HepG2 (cell line): Measurements from ENCODE around the gene FBXW2. TPM values are rescaled to one million over a fixed set of nuclear protein-coding genes. Genes with fewer than 3 reads are reported as not detected.

ENCODE experiments used
- BRF2 ChIP-seq: sonication (generic); formaldehyde crosslinking; IDR thresholded peaks from 2 replicates; pipeline ENCODE4 v1.8.1; 2022; ENCODE audit warnings: mild to moderate bottlenecking, missing genetic modification reagents
- HMGA1 ChIP-seq: sonication (generic); formaldehyde crosslinking; conservative IDR thresholded peaks from 2 replicates; pipeline ENCODE4 v1.4.0; 2020; ENCODE audit warnings: missing genetic modification reagents
- KDM4B ChIP-seq: sonication (generic); formaldehyde crosslinking; IDR thresholded peaks from 2 replicates; pipeline ENCODE4 v1.4.0; 2020; ENCODE audit warnings: missing genetic modification reagents
- MAF1 ChIP-seq: sonication (generic); formaldehyde crosslinking; IDR thresholded peaks from 2 replicates; pipeline ENCODE4 v1.5.0; 2020; ENCODE audit warnings: missing genetic modification reagents, borderline replicate concordance
- NAIF1 ChIP-seq: sonication (generic); formaldehyde crosslinking; IDR thresholded peaks from 2 replicates; pipeline ENCODE4 v1.5.0; 2020; ENCODE audit warnings: mild to moderate bottlenecking, missing genetic modification reagents, borderline replicate concordance
- NKX3-1 ChIP-seq: sonication (generic); formaldehyde crosslinking; IDR thresholded peaks from 2 replicates; pipeline ENCODE4 v1.5.0; 2020; ENCODE audit warnings: missing genetic modification reagents
- NR1H2 ChIP-seq: sonication (generic); formaldehyde crosslinking; IDR thresholded peaks from 2 replicates; pipeline ENCODE4 v1.8.1; 2022; ENCODE audit warnings: low read depth, missing genetic modification reagents, borderline replicate concordance
- ONECUT2 ChIP-seq: sonication (generic); formaldehyde crosslinking; IDR thresholded peaks from 2 replicates; pipeline ENCODE4 v1.4.0; 2020; ENCODE audit warnings: missing genetic modification reagents
- PPARG ChIP-seq: conservative IDR thresholded peaks from 2 replicates; pipeline ENCODE4 v1.6.1; 2016; ENCODE audit warnings: missing biosample characterization, missing genetic modification reagents
- REPIN1 ChIP-seq: sonication (generic); formaldehyde crosslinking; IDR thresholded peaks from 2 replicates; pipeline ENCODE4 v1.8.0; 2022; ENCODE audit warnings: missing genetic modification reagents, low read depth, mild to moderate bottlenecking, borderline replicate concordance
- SKIL ChIP-seq: sonication (generic); formaldehyde crosslinking; IDR thresholded peaks from 2 replicates; pipeline ENCODE4 v1.8.0; 2022; ENCODE audit warnings: missing genetic modification reagents, mild to moderate bottlenecking, moderate library complexity, borderline replicate concordance
- THYN1 ChIP-seq: sonication (generic); formaldehyde crosslinking; IDR thresholded peaks from 2 replicates; pipeline ENCODE4 v1.8.1; 2023; ENCODE audit warnings: low read depth, mild to moderate bottlenecking, moderate library complexity, missing genetic modification reagents, borderline replicate concordance
- TOE1 ChIP-seq: sonication (generic); formaldehyde crosslinking; IDR thresholded peaks from 2 replicates; pipeline ENCODE4 v1.4.0; 2020; ENCODE audit warnings: mild to moderate bottlenecking, missing genetic modification reagents
- TSC22D2 ChIP-seq: sonication (generic); formaldehyde crosslinking; IDR thresholded peaks from 2 replicates; pipeline ENCODE4 v1.5.1; 2020; ENCODE audit warnings: missing genetic modification reagents, mild to moderate bottlenecking, borderline replicate concordance
- ZNF136 ChIP-seq: sonication (generic); formaldehyde crosslinking; IDR thresholded peaks from 2 replicates; pipeline ENCODE4 v1.8.1; 2022; ENCODE audit warnings: low read depth, mild to moderate bottlenecking, moderate library complexity, missing genetic modification reagents
- ZNF274 ChIP-seq: sonication (generic); formaldehyde crosslinking; IDR thresholded peaks from 2 replicates; pipeline ENCODE4 v1.5.1; 2020; ENCODE audit warnings: mild to moderate bottlenecking, missing genetic modification reagents
- ZNF329 ChIP-seq: sonication (generic); formaldehyde crosslinking; IDR thresholded peaks from 2 replicates; pipeline ENCODE4 v1.9.0; 2021; ENCODE audit warnings: low read depth, mild to moderate bottlenecking, missing genetic modification reagents
- ZNF496 ChIP-seq: sonication (generic); formaldehyde crosslinking; IDR thresholded peaks from 2 replicates; pipeline ENCODE4 v1.8.1; 2023; ENCODE audit warnings: mild to moderate bottlenecking, moderate library complexity, missing genetic modification reagents; ENCODE audit not compliant: insufficient replicate concordance
- ZNF557 ChIP-seq: sonication (generic); formaldehyde crosslinking; IDR thresholded peaks from 2 replicates; pipeline ENCODE4 v1.4.0; 2020; ENCODE audit warnings: missing genetic modification reagents
- ZNF562 ChIP-seq: sonication (generic); formaldehyde crosslinking; IDR thresholded peaks from 2 replicates; pipeline ENCODE4 v1.8.0; 2022; ENCODE audit warnings: missing genetic modification reagents, borderline replicate concordance
- ZNF577 ChIP-seq: sonication (generic); formaldehyde crosslinking; IDR thresholded peaks from 2 replicates; pipeline ENCODE4 v1.4.0; 2020; ENCODE audit warnings: mild to moderate bottlenecking, low read depth, missing genetic modification reagents, borderline replicate concordance
- ZNF674 ChIP-seq: sonication (generic); formaldehyde crosslinking; IDR thresholded peaks from 2 replicates; pipeline ENCODE4 v1.5.0; 2020; ENCODE audit warnings: low read depth, mild to moderate bottlenecking, missing genetic modification reagents
- ZNF776 ChIP-seq: sonication (generic); formaldehyde crosslinking; IDR thresholded peaks from 2 replicates; pipeline ENCODE4 v1.4.0; 2020; ENCODE audit warnings: mild to moderate bottlenecking, missing genetic modification reagents
- ZNF777 ChIP-seq: sonication (generic); formaldehyde crosslinking; IDR thresholded peaks from 2 replicates; pipeline ENCODE4 v1.4.0; 2020; ENCODE audit warnings: missing genetic modification reagents
- ZNF792 ChIP-seq: IDR thresholded peaks from 2 replicates; pipeline ENCODE4 v1.6.1; 2016
- polyA plus RNA-seq, 8 experiments: library from polyadenylated mRNA; depleted of rRNA in 3 of 8; stranded (reverse) in 7 of 8; unstranded in 1 of 8; fragments of >200 nt; fragmentation: Illumina TruSeq in 4 of 8; extraction: Trizol in 4 of 8; gene quantifications; 2 replicates each; pipeline versions ENCODE4 v1.2.1 to v1.2.3, GENCODE V29; 2011 to 2016; ENCODE audit warnings: low read depth in 4 of 8, missing spikeins in 1 of 8, mixed read lengths in 1 of 8; ENCODE audit not compliant: insufficient read depth in 1 of 8
- total RNA-seq, 5 experiments: library from RNA; depleted of rRNA; stranded (reverse); fragments of >200 nt; fragmentation: Illumina TruSeq; extraction: Trizol; gene quantifications; 2 replicates each; pipeline ENCODE4 v1.2.3, GENCODE V29; 2016; ENCODE audit warnings: low read depth in 1 of 5

FBXW2 gene
- total and polyA plus RNA-seq, 2 of the 13 experiments (the other 11 are each of a cell fraction or from before 2014, with no cell fraction given), result 35.4 to 43.1 TPM

- TF ChIP-seq PPARG (CRISPR knock-in tag) (peak; percentile 29; the same call in 1 of the 2 replicates), ZNF577 (CRISPR knock-in tag) (no peak), ZNF776 (CRISPR knock-in tag) (peak; percentile 85), BRF2 (CRISPR knock-in tag) (peak; percentile 73), ZNF792 (CRISPR knock-in tag) (peak; percentile 96), ZNF777 (CRISPR knock-in tag) (peak; percentile 59), MAF1 (CRISPR knock-in tag) (peak; percentile 87), TOE1 (CRISPR knock-in tag) (no peak), ZNF674 (CRISPR knock-in tag) (no peak; the same call in 1 of the 2 replicates), ZNF329 (CRISPR knock-in tag) (0 out of 2 replicates have a peak, but pooled peaks have one; percentile 31), ZNF562 (CRISPR knock-in tag) (no peak), SKIL (CRISPR knock-in tag) (peak; percentile 37; the same call in 1 of the 2 replicates), ZNF136 (CRISPR knock-in tag) (no peak), ZNF557 (CRISPR knock-in tag) (0 out of 2 replicates have a peak, but pooled peaks have one; percentile 17), ZNF274 (CRISPR knock-in tag) (peak; percentile 79; the same call in 1 of the 2 replicates), NAIF1 (0 out of 2 replicates have a peak, but pooled peaks have one; percentile 38), NKX3-1 (CRISPR knock-in tag) (peak; percentile 87; the same call in 1 of the 2 replicates), ONECUT2 (CRISPR knock-in tag) (no peak), THYN1 (CRISPR knock-in tag) (0 out of 2 replicates have a peak, but pooled peaks have one; percentile 32), TSC22D2 (CRISPR knock-in tag) (peak; percentile 86), ZNF496 (CRISPR knock-in tag) (no peak), KDM4B (peak; percentile 75), NR1H2 (CRISPR knock-in tag) (no peak), HMGA1 (CRISPR knock-in tag) (no peak), REPIN1 (CRISPR knock-in tag) (peak; percentile 86)
Measured at GRCh38 chr9:120792898-120793765, at the start of gene FBXW2 (continued).
